ENCODE measurements around the gene SNX6. TPM values are rescaled to one million over a fixed set of nuclear protein-coding genes. Genes with fewer than 3 reads are reported as not detected.
A peak's percentile ranks its signal among the peaks of the same experiment; 100 is the strongest.

SNX6 gene
- total and polyA plus RNA-seq, 10 of the 15 experiments (the other 5 are each of a cell fraction or from before 2014, with no cell fraction given), result 34.4 to 107 (median 71.7) TPM

GRCh38 chr14:34539407-34540180 is 90.4 kb downstream of the SNX6 start, which contains the start of gene EAPP (continued):
- TF ChIP-seq SIN3A (IDR thresholded peaks at IDR 0.05; ENCODE audit: low read depth, low read length) (peak; percentile 94), RBBP5 (conservative IDR thresholded peaks at IDR 0.05) (no peak), ETV6 (conservative IDR thresholded peaks at IDR 0.05 in 1 of 2, IDR thresholded peaks at IDR 0.05 in 1 of 2; ENCODE audit: borderline replicate concordance in 1 of 2, low read depth in 1 of 2) (no peak), ZBTB40 (IDR thresholded peaks at IDR 0.05; ENCODE audit: borderline replicate concordance) (peak; percentile 78; the same call in 1 of the 2 replicates), IRF4 (IDR thresholded peaks at IDR 0.05; ENCODE audit: low read depth, low read length) (no peak), ZNF622 (IDR thresholded peaks at IDR 0.05) (no peak), CBX5 (IDR thresholded peaks at IDR 0.05; ENCODE audit: low read depth) (no peak), EGR1 (IDR thresholded peaks at IDR 0.05; ENCODE audit: borderline replicate concordance in 1 of 2, low read depth in 2 of 2, low read length in 2 of 2) (no peak), MXI1 (IDR thresholded peaks at IDR 0.05; ENCODE audit: low read depth, low read length) (peak; percentile 44), CREB1 (IDR thresholded peaks at IDR 0.05; ENCODE audit: low read depth) (peak; percentile 89), JUND (IDR thresholded peaks at IDR 0.05; ENCODE audit: low read depth, low read length) (no peak), EZH2 (IDR thresholded peaks at IDR 0.05; ENCODE audit: borderline replicate concordance, control insufficient read depth, low read depth, low read length) (no peak), RFX5 (IDR thresholded peaks at IDR 0.05; ENCODE audit: low read depth, low read length) (no peak), POU2F2 (IDR thresholded peaks at IDR 0.05; ENCODE audit: borderline replicate concordance, low read depth, low read length) (0 out of 3 replicates have a peak, but pooled peaks have one; percentile 52), E2F4 (IDR thresholded peaks at IDR 0.05; ENCODE audit: low read depth, low read length) (no peak), HDGF (IDR thresholded peaks at IDR 0.05) (peak; percentile 77; the same call in 1 of the 2 replicates), MTA3 (IDR thresholded peaks at IDR 0.05; ENCODE audit: borderline replicate concordance, low read length) (no peak), SRF (IDR thresholded peaks at IDR 0.05; ENCODE audit: low read depth in 2 of 2, low read length in 2 of 2) (no peak), HDAC6 (IDR thresholded peaks at IDR 0.05; ENCODE audit: unreplicated experiment) (no peak), BHLHE40 (IDR thresholded peaks at IDR 0.05; ENCODE audit: borderline replicate concordance in 1 of 2, low read depth in 2 of 2, low read length in 1 of 2) (peak in 1 of 2 experiments; percentile 33; a peak in 1 of 4 replicates), MYC (IDR thresholded peaks at IDR 0.05; ENCODE audit: insufficient read depth, insufficient read length, insufficient replicate concordance, low read length, severe bottlenecking) (no peak), RAD51 (IDR thresholded peaks at IDR 0.05) (no peak), ZSCAN29 (IDR thresholded peaks at IDR 0.05) (no peak), KAT2A (conservative IDR thresholded peaks at IDR 0.05; ENCODE audit: control insufficient read depth, low read depth, low read length) (no peak), MEF2A (IDR thresholded peaks at IDR 0.05; ENCODE audit: insufficient read depth, low read depth, low read length) (no peak)
